ENCODE results near the gene FSTL5.
A peak's percentile ranks its signal among the peaks of the same experiment; 100 is the strongest.
"Not testable (repeated sequence)": the region's sequence is repeated elsewhere in the genome, so short reads cannot be mapped to it uniquely, and the experiment has no call there.

The FSTL5 gene

GRCh38 chr4:162163892-162164759 is at the start of gene FSTL5:
TSS of gene FSTL5 (minus strand) at chr4:162164000. CDS start at chr4:162111396, 52,604 bp downstream.
- no peak for TF ChIP-seq CTCF (IDR thresholded peaks at IDR 0.05; ENCODE audit: insufficient read depth, low read length, poor library complexity, severe bottlenecking)
- peak; percentile 38 for DNase-seq (ENCODE audit: extremely low read depth, insufficient read length)
- Histone ChIP-seq H3K4me3 (replicated peaks; ENCODE audit: low read depth, low read length) (peak within 1 kb of the TSS; percentile 43), H3K36me3 (ENCODE audit: control insufficient read depth, insufficient read depth, low read length) (no peaks in the 10 kb centered on the region), H3K27me3 (replicated peaks; ENCODE audit: control insufficient read depth, insufficient read depth, low read length) (no peaks in the 10 kb centered on the region)

DNA sequence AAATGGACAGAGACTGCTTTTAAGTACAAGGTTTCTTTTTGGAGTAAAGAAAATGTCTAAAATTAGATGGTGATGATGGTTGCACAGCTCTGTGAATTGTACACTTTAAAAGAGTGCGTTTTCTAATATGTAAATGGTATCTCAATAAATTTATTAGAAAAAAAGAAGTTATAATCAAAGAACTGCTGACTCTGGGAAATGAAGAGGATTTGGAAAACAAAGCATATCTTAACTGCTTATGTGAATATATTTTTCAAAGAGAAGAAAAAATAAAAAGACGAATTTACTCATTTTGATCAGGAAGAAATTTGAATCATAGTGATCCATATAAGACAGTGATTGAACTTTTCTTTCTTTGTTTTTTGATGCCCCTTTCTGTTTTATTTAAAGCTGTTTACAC is 45.9 kb upstream of the FSTL5 start:
- no peak for TF ChIP-seq CTCF (IDR thresholded peaks at IDR 0.05; ENCODE audit: insufficient read depth, low read length, poor library complexity, severe bottlenecking)

DNA sequence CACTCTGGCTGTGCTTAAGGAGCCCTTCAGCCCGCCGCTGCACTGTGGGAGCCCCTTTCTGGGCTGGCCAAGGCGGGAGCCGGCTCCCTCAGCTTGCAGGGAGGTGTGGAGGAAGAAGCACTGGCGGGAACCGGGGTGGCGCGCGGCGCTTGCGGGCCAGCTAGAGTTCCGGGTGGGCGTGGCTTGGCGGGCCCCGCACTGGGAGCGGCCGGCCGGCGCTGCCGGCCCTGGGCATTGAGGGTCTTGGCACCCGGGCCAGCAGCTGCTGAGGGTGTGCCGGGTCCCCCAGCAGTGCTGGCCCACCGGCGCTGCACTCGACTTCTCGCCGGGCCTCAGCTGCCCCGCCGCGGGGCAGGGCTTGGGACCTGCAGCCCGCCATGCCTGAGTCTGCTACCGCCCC is 39.7 kb upstream of the FSTL5 start:
- not testable (repeated sequence) for DNase-seq (ENCODE audit: extremely low read depth, insufficient read length); H3K36me3 ChIP-seq (ENCODE audit: control insufficient read depth, insufficient read depth, low read length); H3K27me3 ChIP-seq (replicated peaks; ENCODE audit: control insufficient read depth, insufficient read depth, low read length); H3K4me3 ChIP-seq (replicated peaks; ENCODE audit: low read depth, low read length)

More for the DNA sequence above, 45.9 kb upstream of the FSTL5 start:
- Histone ChIP-seq H3K27me3 (replicated peaks; ENCODE audit: control insufficient read depth, insufficient read depth, low read length) (no peaks in the 10 kb centered on the region), H3K4me3 (replicated peaks; ENCODE audit: low read depth, low read length) (no peak overlapping the region), H3K36me3 (ENCODE audit: control insufficient read depth, insufficient read depth, low read length) (no peaks in the 10 kb centered on the region)
- no peak for DNase-seq (ENCODE audit: extremely low read depth, insufficient read length)

GRCh38 chr4:162201673-162202072 is 37.9 kb upstream of the FSTL5 start:
- DNase-seq (ENCODE audit: extremely low read depth, insufficient read length): no peak
- Histone ChIP-seq H3K36me3 (ENCODE audit: control insufficient read depth, insufficient read depth, low read length) (no peaks in the 10 kb centered on the region), H3K27me3 (replicated peaks; ENCODE audit: control insufficient read depth, insufficient read depth, low read length) (no peaks in the 10 kb centered on the region), H3K4me3 (replicated peaks; ENCODE audit: low read depth, low read length) (no peak overlapping the region)
- no peak for TF ChIP-seq CTCF (IDR thresholded peaks at IDR 0.05; ENCODE audit: insufficient read depth, low read length, poor library complexity, severe bottlenecking)

DNA sequence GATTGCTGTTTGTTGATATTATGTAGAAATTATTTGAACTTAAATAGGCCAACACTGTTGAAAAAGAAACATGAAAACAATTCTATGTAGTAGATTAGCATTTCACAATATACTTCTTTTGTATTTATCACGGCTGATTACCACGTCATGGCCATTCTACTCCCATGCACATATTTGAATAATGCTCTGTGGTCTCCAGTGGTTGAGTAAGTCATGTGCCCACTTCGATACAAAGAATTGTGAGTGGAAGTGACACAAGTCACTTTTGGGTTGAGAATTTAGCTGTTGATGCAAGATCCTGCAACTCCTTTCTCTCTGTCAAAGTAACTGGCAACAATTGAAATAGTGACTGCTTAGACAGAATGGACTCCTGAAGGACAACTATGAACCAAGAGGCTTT is 6.7 kb upstream of the FSTL5 start:
- no peak for TF ChIP-seq CTCF (IDR thresholded peaks at IDR 0.05; ENCODE audit: insufficient read depth, low read length, poor library complexity, severe bottlenecking)

GRCh38 chr4:162164906-162165510 is 1.2 kb upstream of the FSTL5 start:
- TF ChIP-seq CTCF (IDR thresholded peaks at IDR 0.05; ENCODE audit: insufficient read depth, low read length, poor library complexity, severe bottlenecking): no peak
- no peak overlapping the region for H3K4me3 ChIP-seq (replicated peaks; ENCODE audit: low read depth, low read length)
- H3K27me3 ChIP-seq (replicated peaks; ENCODE audit: control insufficient read depth, insufficient read depth, low read length): no peaks in the 10 kb centered on the region
- no peak for DNase-seq (ENCODE audit: extremely low read depth, insufficient read length)
- no peaks in the 10 kb centered on the region for H3K36me3 ChIP-seq (ENCODE audit: control insufficient read depth, insufficient read depth, low read length)

More for the DNA sequence above, 6.7 kb upstream of the FSTL5 start:
- no peaks in the 10 kb centered on the region for H3K27me3 ChIP-seq (replicated peaks; ENCODE audit: control insufficient read depth, insufficient read depth, low read length)
- H3K4me3 ChIP-seq (replicated peaks; ENCODE audit: low read depth, low read length): no peak overlapping the region
- no peak for DNase-seq (ENCODE audit: extremely low read depth, insufficient read length)
- H3K36me3 ChIP-seq (ENCODE audit: control insufficient read depth, insufficient read depth, low read length): no peaks in the 10 kb centered on the region

All from GM06990 (cell line).